Endodermal cell (in vitro differentiated cells): ENCODE data around the gene EMILIN2. TPM values are rescaled to one million over a fixed set of nuclear protein-coding genes. Genes with fewer than 3 reads are reported as not detected.

Experiments
- DNase-seq: peaks from one replicate; pipeline ENCODE4 v3.0.0-alpha.2; 2017
- H3K27ac ChIP-seq: 2 replicates; pipeline ENCODE4 v1.5.1; 2013; ENCODE audit warnings: mild to moderate bottlenecking, low read depth, low read length, moderate library complexity
- H3K27me3 ChIP-seq: 2 replicates; pipeline ENCODE4 v1.6.1; 2013; ENCODE audit warnings: mild to moderate bottlenecking, low read length, moderate library complexity; ENCODE audit not compliant: insufficient read depth, control insufficient read depth, poor library complexity, severe bottlenecking
- H3K36me3 ChIP-seq: 2 replicates; pipeline ENCODE4 v1.7.0; 2013; ENCODE audit warnings: mild to moderate bottlenecking, low read length, moderate library complexity; ENCODE audit not compliant: control insufficient read depth, insufficient read depth
- H3K4me1 ChIP-seq: one replicate; pipeline ENCODE4 v1.7.0; 2013; ENCODE audit warnings: low read length; ENCODE audit not compliant: control insufficient read depth, insufficient read depth
- H3K4me3 ChIP-seq: 2 replicates; pipeline ENCODE4 v1.5.1; 2013; ENCODE audit warnings: mild to moderate bottlenecking, low read length, moderate library complexity
- H3K9ac ChIP-seq: 2 replicates; pipeline ENCODE4 v1.6.1; 2013; ENCODE audit warnings: mild to moderate bottlenecking, low read length, moderate library complexity; ENCODE audit not compliant: poor library complexity, severe bottlenecking; ENCODE audit errors: extremely low read depth
- H3K9me3 ChIP-seq: 2 replicates; pipeline ENCODE4 v1.6.1; 2013; ENCODE audit warnings: mild to moderate bottlenecking, low read length, moderate library complexity; ENCODE audit not compliant: control insufficient read depth
- H3K27ac Mint-ChIP-seq: 2 replicates; pipeline ENCODE4 v1.8.0; 2020; ENCODE audit warnings: mixed read lengths
- H3K27me3 Mint-ChIP-seq: 2 replicates; pipeline ENCODE4 v1.8.0; 2021; ENCODE audit warnings: mild to moderate bottlenecking, mixed read lengths; ENCODE audit not compliant: insufficient read depth
- H3K36me3 Mint-ChIP-seq: 2 replicates; pipeline ENCODE4 v1.8.0; 2020; ENCODE audit warnings: low read depth, mixed read lengths
- H3K4me1 Mint-ChIP-seq: 2 replicates; pipeline ENCODE4 v1.8.0; 2020; ENCODE audit warnings: mixed read lengths
- H3K4me3 Mint-ChIP-seq: 2 replicates; pipeline ENCODE4 v1.8.0; 2020; ENCODE audit warnings: mild to moderate bottlenecking, moderate library complexity, mixed read lengths
- H3K9me3 Mint-ChIP-seq: 2 replicates; pipeline ENCODE4 v1.8.0; 2020; ENCODE audit warnings: mild to moderate bottlenecking, mixed read lengths
- WGBS, 2 experiments: methylation state at CpG; one replicate each; pipeline versions ENCODE4 v1.1.5 to v1.1.7; 2013; ENCODE audit warnings: missing lambda C conversion rate in 2 of 2, mixed read lengths in 1 of 2; ENCODE audit not compliant: insufficient coverage in 1 of 2, insufficient read length in 1 of 2; 5-methylcytosine and 5-hydroxymethylcytosine counted together
- total RNA-seq, 2 donors: library from RNA; stranded (reverse); fragmentation: NEBNext Ultra II Directional in 1 of 2; extraction: Animal tissue kit (Norgen Biotek cat#: 25700) in 1 of 2; gene quantifications; 2 replicates in 1 of 2; 3 replicates in 1 of 2; pipeline ENCODE4 v1.2.1, GENCODE V29; 2021
- TF ChIP-seq, protein P1 (sequence below): fragments of 200-600 bp; sonication (generic); conservative IDR thresholded peaks from 2 replicates; pipeline ENCODE4 v1.5.0; 2021; ENCODE audit warnings: antibody characterized with exemption, mild to moderate bottlenecking

The EMILIN2 gene
- total RNA-seq, 2 donors from 2014 or later = 14.2 to 16.8 TPM

DNA sequence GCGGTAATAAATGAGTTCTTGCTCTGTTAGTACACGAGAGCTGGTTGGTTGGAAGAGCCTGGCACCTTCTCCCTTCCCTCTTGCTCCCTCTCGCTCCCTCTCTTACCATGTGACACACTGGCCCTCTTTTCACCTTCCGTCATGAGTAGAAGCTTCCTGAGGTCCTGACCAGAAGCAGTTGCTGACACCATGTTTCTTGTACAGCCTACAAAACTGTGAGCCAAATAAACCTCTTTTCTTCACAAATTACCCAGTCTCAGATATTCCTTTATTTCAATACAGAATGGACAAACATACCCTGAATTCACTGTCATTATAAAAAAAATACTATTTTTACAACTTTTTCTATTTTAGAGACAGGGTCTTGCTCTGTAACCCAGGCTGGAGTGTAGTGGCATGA, 40.7 kb downstream of the EMILIN2 start:
- no peak overlapping the region for H3K27ac ChIP-seq
- Mint-ChIP-seq H3K27ac (no peak overlapping the region), H3K4me3 (no peak overlapping the region), H3K9me3 (peaks cover 16% of the 10 kb centered on the region), H3K27me3 (peaks cover 33% of the 10 kb centered on the region), H3K36me3 (peaks cover 18% of the 10 kb centered on the region), H3K4me1 (no peaks in the 10 kb centered on the region)
- peaks cover 38% of the 10 kb centered on the region for H3K36me3 ChIP-seq
- peaks cover 38% of the 10 kb centered on the region for H3K9me3 ChIP-seq
- TF ChIP-seq, protein P1, sequence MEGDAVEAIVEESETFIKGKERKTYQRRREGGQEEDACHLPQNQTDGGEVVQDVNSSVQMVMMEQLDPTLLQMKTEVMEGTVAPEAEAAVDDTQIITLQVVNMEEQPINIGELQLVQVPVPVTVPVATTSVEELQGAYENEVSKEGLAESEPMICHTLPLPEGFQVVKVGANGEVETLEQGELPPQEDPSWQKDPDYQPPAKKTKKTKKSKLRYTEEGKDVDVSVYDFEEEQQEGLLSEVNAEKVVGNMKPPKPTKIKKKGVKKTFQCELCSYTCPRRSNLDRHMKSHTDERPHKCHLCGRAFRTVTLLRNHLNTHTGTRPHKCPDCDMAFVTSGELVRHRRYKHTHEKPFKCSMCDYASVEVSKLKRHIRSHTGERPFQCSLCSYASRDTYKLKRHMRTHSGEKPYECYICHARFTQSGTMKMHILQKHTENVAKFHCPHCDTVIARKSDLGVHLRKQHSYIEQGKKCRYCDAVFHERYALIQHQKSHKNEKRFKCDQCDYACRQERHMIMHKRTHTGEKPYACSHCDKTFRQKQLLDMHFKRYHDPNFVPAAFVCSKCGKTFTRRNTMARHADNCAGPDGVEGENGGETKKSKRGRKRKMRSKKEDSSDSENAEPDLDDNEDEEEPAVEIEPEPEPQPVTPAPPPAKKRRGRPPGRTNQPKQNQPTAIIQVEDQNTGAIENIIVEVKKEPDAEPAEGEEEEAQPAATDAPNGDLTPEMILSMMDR = no peak
- no peaks in the 10 kb centered on the region for H3K4me1 ChIP-seq
- H3K27me3 ChIP-seq = no peaks in the 10 kb centered on the region
- no peak overlapping the region for H3K9ac ChIP-seq
- WGBS, 2 experiments = 69 to 84% methylated on average over 4 of the region's 4 CpGs
- DNase-seq = no peak
- no peak overlapping the region for H3K4me3 ChIP-seq

DNA sequence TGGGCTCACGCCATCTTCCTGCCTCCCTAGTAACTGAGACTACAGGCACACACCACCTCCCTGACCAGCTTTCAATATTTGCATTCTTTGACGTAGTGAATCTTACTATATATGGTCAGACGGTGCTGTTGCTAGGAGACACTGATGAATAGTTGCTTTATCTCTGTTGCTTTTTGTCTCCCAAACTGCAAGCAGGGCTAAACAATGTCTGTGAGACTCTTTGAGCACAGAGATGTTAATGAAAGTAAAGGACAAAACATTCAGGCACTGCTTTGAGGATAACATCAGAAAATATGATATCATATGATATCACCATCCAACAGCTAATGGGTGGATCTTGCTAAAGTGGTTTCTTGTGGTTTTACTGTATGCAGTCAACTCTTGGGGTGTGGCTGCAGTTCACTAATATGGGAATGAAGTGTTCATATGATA, 43.0 kb downstream of the EMILIN2 start:
- TF ChIP-seq, protein P1 = no peak
- Histone ChIP-seq H3K9me3 (peaks cover 38% of the 10 kb centered on the region), H3K27ac (no peak overlapping the region), H3K9ac (no peak overlapping the region), H3K4me1 (peaks cover 14% of the 10 kb centered on the region), H3K4me3 (no peak overlapping the region), H3K27me3 (no peaks in the 10 kb centered on the region), H3K36me3 (peaks cover 38% of the 10 kb centered on the region)
- Mint-ChIP-seq H3K27ac (no peak overlapping the region), H3K4me3 (no peak overlapping the region), H3K4me1 (peaks cover 14% of the 10 kb centered on the region), H3K9me3 (peaks cover 16% of the 10 kb centered on the region), H3K36me3 (peaks cover 18% of the 10 kb centered on the region), H3K27me3 (peaks cover 33% of the 10 kb centered on the region)
- no peak for DNase-seq
- 58 to 88% methylated on average over 2 to 3 of the region's 3 CpGs for WGBS, 2 experiments

DNA sequence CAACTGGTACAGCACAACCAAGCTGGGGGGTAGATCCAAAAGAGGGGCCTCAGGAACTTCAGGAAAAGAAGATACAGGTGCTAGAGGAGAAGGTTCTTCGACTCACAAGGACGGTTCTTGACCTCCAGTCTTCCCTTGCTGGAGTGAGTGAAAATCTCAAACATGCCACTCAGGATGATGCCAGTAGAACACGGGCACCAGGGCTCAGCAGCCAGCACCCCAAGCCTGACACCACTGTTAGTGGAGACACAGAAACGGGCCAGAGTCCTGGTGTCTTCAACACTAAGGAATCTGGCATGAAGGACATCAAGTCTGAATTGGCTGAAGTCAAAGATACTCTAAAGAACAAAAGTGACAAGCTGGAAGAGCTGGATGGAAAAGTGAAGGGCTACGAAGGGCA, 43.8 kb downstream of the EMILIN2 start:
- no peak overlapping the region for H3K4me3 ChIP-seq
- no peak for DNase-seq
- no peak overlapping the region for H3K9ac ChIP-seq
- peaks cover 42% of the 10 kb centered on the region for H3K9me3 ChIP-seq
- no peaks in the 10 kb centered on the region for H3K27me3 ChIP-seq
- H3K27ac ChIP-seq = no peak overlapping the region
- peaks cover 37% of the 10 kb centered on the region for H3K36me3 ChIP-seq
- Mint-ChIP-seq H3K9me3 (peaks cover 21% of the 10 kb centered on the region), H3K27ac (no peak overlapping the region), H3K4me3 (no peak overlapping the region), H3K27me3 (peaks cover 33% of the 10 kb centered on the region), H3K36me3 (peaks cover 18% of the 10 kb centered on the region), H3K4me1 (peaks cover 20% of the 10 kb centered on the region)
- TF ChIP-seq, protein P1 = no peak
- peaks cover 14% of the 10 kb centered on the region for H3K4me1 ChIP-seq
- WGBS, 2 experiments = 95% methylated on average over 3 to 5 of the region's 5 CpGs
